ENCODE results near the gene TRIM15.

DNA sequence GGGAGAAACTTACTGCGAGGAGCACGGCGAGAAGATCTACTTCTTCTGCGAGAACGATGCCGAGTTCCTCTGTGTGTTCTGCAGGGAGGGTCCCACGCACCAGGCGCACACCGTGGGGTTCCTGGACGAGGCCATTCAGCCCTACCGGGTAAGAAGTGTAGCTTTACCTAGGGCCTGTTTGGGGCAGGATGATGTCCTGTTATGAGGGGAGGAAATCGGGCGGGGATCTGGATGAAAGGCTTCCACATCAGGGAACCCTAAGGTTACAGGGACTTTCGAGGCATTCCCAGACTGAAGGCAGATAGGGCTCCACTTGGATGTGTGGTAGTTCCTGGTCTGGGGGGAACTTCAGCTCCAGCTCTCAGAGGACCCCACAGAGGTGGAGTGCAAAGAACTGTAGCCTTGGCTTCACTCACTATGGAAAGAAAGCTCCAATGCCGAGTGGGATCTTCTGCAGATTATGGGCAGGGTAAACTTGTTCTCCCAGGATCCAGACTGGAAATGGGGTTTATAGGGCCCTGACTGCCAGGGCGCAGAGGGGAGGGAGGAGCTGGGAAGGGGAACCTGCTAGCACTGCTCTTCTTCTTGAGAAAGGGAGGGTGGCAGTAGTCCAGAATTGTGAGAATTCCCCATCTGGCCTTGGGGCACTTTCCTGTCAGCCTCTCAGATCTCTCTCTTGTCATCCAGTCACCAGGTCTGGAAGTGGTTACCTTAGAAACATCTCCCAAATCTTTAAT, 740 bp downstream of the TRIM15 start:
- TF ChIP-seq POLR2AphosphoS5 (IDR thresholded peaks at IDR 0.05; ENCODE audit: borderline replicate concordance, low read depth, low read length) (no peak), FOXP2 (optimal IDR thresholded peaks at IDR 0.05; ENCODE audit: control extremely low read depth, extremely low read length, insufficient read depth) (no peak), EZH2 (IDR thresholded peaks at IDR 0.05) (no peak)
